Left ventricle myocardium inferior (tissue), 1 donor: ENCODE data around the gene ELF1. TPM values are rescaled to one million over a fixed set of nuclear protein-coding genes. Genes with fewer than 3 reads are reported as not detected.

Source experiments
- DNase-seq: peaks from one replicate; pipeline ENCODE4 v3.0.0-alpha.2; 2020
- H3K27ac ChIP-seq: fragments of 200-600 bp; replicated peaks from 2 replicates; pipeline ENCODE4 v1.8.0; 2021
- H3K27me3 ChIP-seq: fragments of 200-600 bp; 2 replicates; pipeline ENCODE4 v1.8.0; 2021; ENCODE audit warnings: low read depth
- H3K36me3 ChIP-seq: fragments of 200-600 bp; 2 replicates; pipeline ENCODE4 v1.8.0; 2021
- H3K4me1 ChIP-seq: fragments of 200-600 bp; 2 replicates; pipeline ENCODE4 v1.8.0; 2021
- H3K4me3 ChIP-seq: fragments of 200-600 bp; 2 replicates; pipeline ENCODE4 v1.8.0; 2021; ENCODE audit warnings: mild to moderate bottlenecking, moderate library complexity
- H3K9me3 ChIP-seq: fragments of 200-600 bp; replicated peaks from 2 replicates; pipeline ENCODE4 v1.8.0; 2021
- CTCF ChIP-seq: fragments of 200-600 bp; IDR thresholded peaks from 2 replicates; pipeline ENCODE4 v1.8.0; 2021; ENCODE audit warnings: antibody characterized with exemption, mild to moderate bottlenecking, borderline replicate concordance
- intact Hi-C: fragments of 100-400 bp; cut with micrococcal nuclease; formaldehyde crosslinking; loops from one replicate; pipeline ENCODE4 v1.11.0; 2022
- total RNA-seq: library from RNA; stranded (reverse); fragmentation: NEBNext Ultra II Directional; extraction: Animal tissue kit (Norgen Biotek cat#: 25700); gene quantifications from one replicate; pipeline ENCODE4 v1.2.1, GENCODE V29; 2021
- donor health status: DM: no; HTN: yes; CAD: no; lungs with severe emphysema.

Gene ELF1
- total RNA-seq, 1 donor from 2014 or later = 31.1 TPM

- Histone ChIP-seq H3K4me1 (peaks cover 55% of the 10 kb centered on the region), H3K36me3 (peaks cover 17% of the 10 kb centered on the region), H3K27me3 (no peaks in the 10 kb centered on the region), H3K27ac (no peak overlapping the region), H3K9me3 (no peaks in the 10 kb centered on the region), H3K4me3 (no peak overlapping the region)
- DNase-seq = no peak
- intact Hi-C loops = no loop called here
- no peak for TF ChIP-seq CTCF
Measured at GRCh38 chr13:40961214-40961613, 57.9 kb downstream of the ELF1 start.

GRCh38 chr13:40960716-40961115 is 58.4 kb downstream of the ELF1 start:
- Histone ChIP-seq H3K4me1 (peaks cover 50% of the 10 kb centered on the region), H3K9me3 (no peaks in the 10 kb centered on the region), H3K4me3 (no peak overlapping the region), H3K27me3 (no peaks in the 10 kb centered on the region), H3K27ac (no peak overlapping the region), H3K36me3 (peaks cover 17% of the 10 kb centered on the region)
- no peak for TF ChIP-seq CTCF
- no peak for DNase-seq
- intact Hi-C loops = no loop called here

DNA sequence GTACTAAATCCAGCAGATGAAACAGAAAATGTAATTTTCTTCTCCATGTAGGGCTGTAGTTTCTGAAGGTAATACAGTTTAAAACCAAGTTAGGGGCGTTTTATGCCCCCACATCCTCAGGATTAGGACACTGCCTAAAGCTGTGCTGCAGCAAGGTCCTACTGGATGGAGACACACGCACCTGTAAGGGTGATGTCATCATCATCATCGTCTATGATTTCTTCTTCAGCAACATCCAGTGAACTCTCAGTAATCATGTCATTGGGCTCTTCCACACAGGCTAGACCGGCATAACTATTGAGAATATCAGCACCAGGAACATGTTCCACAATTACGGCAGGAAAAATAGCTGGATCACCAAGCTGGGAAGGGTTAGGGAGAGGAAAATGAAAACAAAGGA is 60.5 kb downstream of the ELF1 start:
- no peak overlapping the region for H3K4me3 ChIP-seq
- peaks cover 17% of the 10 kb centered on the region for H3K36me3 ChIP-seq
- intact Hi-C loops = no loop called here
- TF ChIP-seq CTCF = no peak
- no peaks in the 10 kb centered on the region for H3K9me3 ChIP-seq
- DNase-seq = no peak
- no peaks in the 10 kb centered on the region for H3K27me3 ChIP-seq
- peaks cover 35% of the 10 kb centered on the region for H3K4me1 ChIP-seq
- H3K27ac ChIP-seq = no peak overlapping the region

GRCh38 chr13:40946485-40946884 is 72.6 kb downstream of the ELF1 start:
- no peaks in the 10 kb centered on the region for H3K27me3 ChIP-seq
- no peak overlapping the region for H3K27ac ChIP-seq
- peaks cover 30% of the 10 kb centered on the region for H3K4me1 ChIP-seq
- no peak for DNase-seq
- intact Hi-C loops = no loop called here
- H3K9me3 ChIP-seq = no peaks in the 10 kb centered on the region
- peaks cover 100% of the 10 kb centered on the region for H3K36me3 ChIP-seq
- TF ChIP-seq CTCF = no peak
- no peak overlapping the region for H3K4me3 ChIP-seq

GRCh38 chr13:40943073-40943472 is 76.0 kb downstream of the ELF1 start:
- intact Hi-C loops = no loop called here
- peaks cover 26% of the 10 kb centered on the region for H3K4me1 ChIP-seq
- no peaks in the 10 kb centered on the region for H3K9me3 ChIP-seq
- H3K36me3 ChIP-seq = peaks cover 96% of the 10 kb centered on the region
- peak overlapping the region; percentile 25 for H3K27ac ChIP-seq
- no peak for DNase-seq
- TF ChIP-seq CTCF = no peak
- H3K4me3 ChIP-seq = no peak overlapping the region
- H3K27me3 ChIP-seq = no peaks in the 10 kb centered on the region

- peak overlapping the region; percentile 51 for H3K27ac ChIP-seq
- H3K27me3 ChIP-seq = no peaks in the 10 kb centered on the region
- intact Hi-C loops = no loop called here
- H3K9me3 ChIP-seq = no peaks in the 10 kb centered on the region
- no peak for DNase-seq
- TF ChIP-seq CTCF = no peak
- peaks cover 84% of the 10 kb centered on the region for H3K36me3 ChIP-seq
- no peak overlapping the region for H3K4me3 ChIP-seq
- H3K4me1 ChIP-seq = peaks cover 17% of the 10 kb centered on the region
Measured at GRCh38 chr13:40941581-40941980, 77.5 kb downstream of the ELF1 start.
